ENCODE measurements around the gene ZNF45. TPM values are rescaled to one million over a fixed set of nuclear protein-coding genes. Genes with fewer than 3 reads are reported as not detected.

ZNF45 gene
- total and polyA plus RNA-seq, 10 donors: 3.9 to 24.5 (median 14.7) TPM

Small RNAs within 50 kb of the gene (small RNA-seq; reads per million reads assigned to genes)
- 0 reads per million in 4 donors for gene AC006213.5

Other genes starting within 250 kb of the ZNF45 start
- gene IRGC, start 219.2 kb downstream of the ZNF45 start, total RNA-seq: not detected
- gene IRGC, start 219.2 kb downstream of the ZNF45 start, polyA plus RNA-seq: not detected
- 10 to 100 TPM; 30.9 to 65.9 (median 54.6) TPM for gene SMG9, start 180.3 kb downstream of the ZNF45 start, total RNA-seq
- gene SMG9, start 180.3 kb downstream of the ZNF45 start, polyA plus RNA-seq: 10 to 100 TPM; 34.0 to 44.8 (median 44.3) TPM
- gene KCNN4, start 154.3 kb downstream of the ZNF45 start, total RNA-seq: 10 to 100 TPM; 14.3 to 24.2 (median 21.3) TPM
- gene KCNN4, start 154.3 kb downstream of the ZNF45 start, polyA plus RNA-seq: 10 to 100 TPM; 25.3 to 77.6 (median 56.1) TPM
- gene LYPD5, start 132.8 kb downstream of the ZNF45 start, total RNA-seq: 10 to 100 TPM in 2 of 7 donors, 1 to 10 TPM in 5; 4.2 to 48.1 (median 7.4) TPM
- 1 to 10 TPM; 2.1 to 6.6 (median 2.2) TPM for gene LYPD5, start 132.8 kb downstream of the ZNF45 start, polyA plus RNA-seq
- gene ZNF283, start 108.0 kb downstream of the ZNF45 start, total RNA-seq: 10 to 100 TPM in 6 of 7 donors, 1 to 10 TPM in 1; 6.0 to 15.6 (median 11.9) TPM
- 1 to 10 TPM; 1.1 to 3.0 (median 1.1) TPM for gene ZNF283, start 108.0 kb downstream of the ZNF45 start, polyA plus RNA-seq
- 1 to 10 TPM; 2.5 to 6.0 (median 3.8) TPM for gene ZNF404, start 51.3 kb downstream of the ZNF45 start, total RNA-seq
- gene ZNF404, start 51.3 kb downstream of the ZNF45 start, polyA plus RNA-seq: 10 to 100 TPM in 1 of 3 donors, 1 to 10 TPM in 2; 8.2 to 10.3 (median 9.1) TPM
- 1 to 10 TPM; 3.4 to 8.7 (median 6.3) TPM for gene ZNF221, start 15.9 kb upstream of the ZNF45 start, total RNA-seq
- under 1 TPM; 0.09 to 0.58 (median 0.29) TPM for gene ZNF221, start 15.9 kb upstream of the ZNF45 start, polyA plus RNA-seq
- gene ZNF155, start 48.9 kb upstream of the ZNF45 start, total RNA-seq: 10 to 100 TPM in 5 of 7 donors, 1 to 10 TPM in 2; 9.7 to 18.2 (median 11.8) TPM
- 1 to 10 TPM; 5.1 to 6.1 (median 5.3) TPM for gene ZNF155, start 48.9 kb upstream of the ZNF45 start, polyA plus RNA-seq
- gene ZNF230, start 67.7 kb upstream of the ZNF45 start, total RNA-seq: 10 to 100 TPM in 2 of 7 donors, 1 to 10 TPM in 5; 7.9 to 15.2 (median 8.9) TPM
- 1 to 10 TPM; 2.4 to 3.0 (median 2.7) TPM for gene ZNF230, start 67.7 kb upstream of the ZNF45 start, polyA plus RNA-seq
- gene ZNF222, start 90.1 kb upstream of the ZNF45 start, total RNA-seq: 10 to 100 TPM in 1 of 7 donors, 1 to 10 TPM in 6; 4.6 to 12.5 (median 5.8) TPM
- gene ZNF222, start 90.1 kb upstream of the ZNF45 start, polyA plus RNA-seq: 1 to 10 TPM; 3.4 to 4.8 (median 4.0) TPM
- gene ZNF223, start 116.8 kb upstream of the ZNF45 start, total RNA-seq: 1 to 10 TPM; 3.7 to 9.9 (median 6.3) TPM
- 1 to 10 TPM; 2.7 to 2.9 (median 2.9) TPM for gene ZNF223, start 116.8 kb upstream of the ZNF45 start, polyA plus RNA-seq
- gene ZNF284, start 136.9 kb upstream of the ZNF45 start, total RNA-seq: 1 to 10 TPM; 1.8 to 3.8 (median 3.0) TPM
- gene ZNF284, start 136.9 kb upstream of the ZNF45 start, polyA plus RNA-seq: 1 to 10 TPM in 1 of 3 donors, under 1 TPM in 2; 0.59 to 1.3 (median 0.82) TPM
- gene ZNF224, start 159.1 kb upstream of the ZNF45 start, total RNA-seq: 10 to 100 TPM; 39.4 to 61.8 (median 49.8) TPM
- 10 to 100 TPM; 15.9 to 26.6 (median 22.6) TPM for gene ZNF224, start 159.1 kb upstream of the ZNF45 start, polyA plus RNA-seq
- gene ZNF225, start 178.1 kb upstream of the ZNF45 start, total RNA-seq: 1 to 10 TPM; 5.0 to 9.4 (median 6.6) TPM
- 1 to 10 TPM; 1.4 to 2.0 (median 1.7) TPM for gene ZNF225, start 178.1 kb upstream of the ZNF45 start, polyA plus RNA-seq
- gene ZNF234, start 206.3 kb upstream of the ZNF45 start, total RNA-seq: 10 to 100 TPM; 12.2 to 17.6 (median 13.8) TPM
- gene ZNF234, start 206.3 kb upstream of the ZNF45 start, polyA plus RNA-seq: 1 to 10 TPM; 2.2 to 3.9 (median 2.6) TPM
- gene ZNF226, start 229.8 kb upstream of the ZNF45 start, total RNA-seq: 10 to 100 TPM; 21.5 to 40.0 (median 29.3) TPM
- gene ZNF226, start 229.8 kb upstream of the ZNF45 start, polyA plus RNA-seq: 10 to 100 TPM; 14.4 to 20.9 (median 15.8) TPM

All from spleen (tissue), 11 donors.